GM19395 (cell line): Measurements from ENCODE around the gene YY1AP1.
A peak's percentile ranks its signal among the peaks of the same experiment; 100 is the strongest.
"Not testable (repeated sequence)": the region's sequence is repeated elsewhere in the genome, so short reads cannot be mapped to it uniquely, and the experiment has no call there.

Experiments
- ATAC-seq: cut with Tn5 transposase; IDR thresholded peaks from one replicate; pipeline ENCODE4 v1.9.1; 2021; ENCODE audit warnings: mild to moderate bottlenecking, moderate library complexity; ENCODE audit not compliant: unreplicated experiment

YY1AP1 gene

GRCh38 chr1:155695608-155696007 lies 7.0 kb upstream of the YY1AP1 start:
- ATAC-seq, result no peak

- ATAC-seq, result no peak
These were observed 6.5 kb upstream of the YY1AP1 start for GRCh38 chr1:155695072-155695471.

DNA sequence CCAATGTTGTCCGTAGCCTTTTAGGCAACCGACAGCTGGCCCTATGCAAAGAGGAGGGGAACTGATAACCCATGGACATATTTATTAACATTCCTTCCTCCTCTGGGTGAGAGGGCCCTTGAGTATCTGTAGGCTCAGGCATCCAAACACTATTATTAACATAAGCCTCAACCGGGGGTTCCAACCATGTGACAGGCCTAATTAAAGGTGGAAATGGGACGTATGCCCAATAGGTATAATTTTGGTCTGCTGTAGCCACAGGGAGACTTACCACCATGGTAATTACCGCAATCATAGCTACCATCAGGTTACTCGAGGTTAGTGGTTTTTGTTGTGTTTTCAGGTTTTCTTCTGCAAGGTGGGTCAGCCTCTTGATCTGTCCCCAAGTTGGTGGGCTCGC lies 5.6 kb upstream of the YY1AP1 start:
- no peak for ATAC-seq

- ATAC-seq, result no peak
These were observed 3.5 kb upstream of the YY1AP1 start for GRCh38 chr1:155691992-155692528.

DNA sequence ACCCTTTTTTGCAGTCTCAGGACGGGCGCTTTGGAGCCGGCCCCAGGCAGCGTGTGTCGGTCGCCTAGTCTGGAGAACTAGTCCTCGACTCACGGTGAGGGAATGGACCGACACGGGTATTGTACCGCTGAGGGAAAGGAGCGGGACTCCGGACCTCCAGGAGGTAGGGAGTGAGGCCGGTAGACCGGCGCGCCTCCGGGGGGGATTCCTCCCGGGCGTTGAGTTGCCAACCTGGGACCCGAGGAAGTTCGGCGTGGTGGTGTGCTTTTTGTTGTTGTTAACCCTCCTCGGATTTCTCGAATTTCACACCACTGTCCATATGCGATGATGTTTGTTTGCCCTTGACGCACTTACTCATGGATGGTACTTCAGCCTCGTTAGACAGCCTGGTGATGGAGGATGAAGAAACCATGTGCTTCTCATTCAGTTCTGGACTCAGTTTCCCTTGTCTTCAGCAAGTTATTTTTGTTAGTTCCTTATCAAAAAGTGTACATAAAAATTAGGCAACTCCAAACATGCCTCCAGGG lies 570 bp upstream of the YY1AP1 start, which contains the start of gene DAP3:
Gene DAP3, plus strand, starts transcription at position 11 of the 527 bp plus-strand sequence. CDS start 20,689 bp downstream, outside the sequence.
- not testable (repeated sequence) for ATAC-seq

DNA sequence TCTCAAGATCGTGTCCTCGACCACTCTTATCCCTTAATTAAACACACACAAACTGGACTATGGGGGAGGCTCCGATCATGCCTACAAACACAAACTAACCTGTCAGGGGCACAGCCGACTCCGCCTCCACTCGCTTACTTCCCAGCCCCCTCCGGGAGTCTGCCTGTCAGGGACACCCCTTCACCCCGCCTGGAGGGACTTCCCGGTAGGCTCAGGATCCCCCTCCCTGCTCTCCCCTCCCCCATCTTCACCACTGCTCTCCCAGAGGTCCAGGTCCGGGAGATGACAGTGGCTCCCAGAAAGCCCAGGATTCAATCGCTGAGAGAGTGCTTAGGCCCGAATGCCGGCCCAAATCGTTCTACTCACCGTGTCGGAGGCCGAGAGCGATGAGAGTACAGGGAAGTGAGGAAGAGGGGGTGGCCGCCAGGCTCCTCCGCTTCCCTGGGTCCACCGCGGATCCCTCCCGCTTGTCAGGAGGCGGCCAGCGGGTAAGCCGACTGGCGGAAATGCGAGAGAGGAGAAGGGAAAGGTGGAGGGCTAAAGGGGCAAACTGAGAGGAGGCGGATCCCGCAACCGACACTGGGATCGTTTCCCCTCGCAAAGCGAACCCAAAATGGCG lies 760 bp downstream of the YY1AP1 start:
- peak; percentile 31 for ATAC-seq

GRCh38 chr1:155681776-155682175 lies 6.8 kb downstream of the YY1AP1 start:
- ATAC-seq, result no peak

DNA sequence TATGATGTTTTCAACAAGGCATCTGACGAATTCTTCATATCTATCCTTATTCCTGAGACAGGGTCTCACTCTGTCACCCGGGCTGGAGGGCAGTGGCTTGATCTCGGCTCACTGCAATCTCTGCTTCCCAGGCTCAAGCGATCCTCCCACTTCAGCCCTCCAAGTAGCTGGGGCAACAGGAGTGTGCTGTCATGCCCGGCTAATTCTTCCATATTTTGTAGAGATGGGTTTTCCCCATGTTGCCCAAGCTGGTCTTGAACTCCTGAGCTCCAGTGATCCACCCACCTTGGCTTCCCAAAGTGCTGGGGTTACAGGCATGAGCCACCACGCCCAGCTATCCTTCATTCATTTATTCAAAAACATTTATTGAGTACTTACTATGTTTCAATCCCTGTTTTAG lies 8.0 kb downstream of the YY1AP1 start:
- ATAC-seq, result no peak

GRCh38 chr1:155678992-155679391 lies 9.6 kb downstream of the YY1AP1 start:
- ATAC-seq, result not testable (repeated sequence)

GRCh38 chr1:155678027-155678426 lies 10.5 kb downstream of the YY1AP1 start:
- no peak for ATAC-seq

DNA sequence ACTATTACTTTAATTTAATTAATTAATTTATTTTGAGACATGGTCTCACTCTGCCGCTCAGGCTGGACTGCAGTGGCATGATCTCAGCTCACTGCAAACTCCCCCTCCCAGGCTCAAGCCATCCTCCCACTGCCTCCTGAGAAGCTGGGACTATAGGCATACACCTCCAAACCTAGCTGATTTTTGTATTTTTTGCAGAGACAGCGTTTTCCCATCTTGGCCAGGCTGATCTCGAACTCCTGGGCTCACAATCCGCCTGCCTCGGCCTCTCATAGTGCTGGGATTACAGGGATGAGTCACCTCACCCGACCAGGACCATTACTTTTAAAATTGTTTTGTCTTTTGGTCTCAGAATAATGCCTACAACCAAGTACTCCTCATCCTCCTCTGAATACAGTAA lies 15.6 kb downstream of the YY1AP1 start:
- ATAC-seq, result no peak

- ATAC-seq, result no peak
These were observed 16.8 kb downstream of the YY1AP1 start for GRCh38 chr1:155671750-155672149.

DNA sequence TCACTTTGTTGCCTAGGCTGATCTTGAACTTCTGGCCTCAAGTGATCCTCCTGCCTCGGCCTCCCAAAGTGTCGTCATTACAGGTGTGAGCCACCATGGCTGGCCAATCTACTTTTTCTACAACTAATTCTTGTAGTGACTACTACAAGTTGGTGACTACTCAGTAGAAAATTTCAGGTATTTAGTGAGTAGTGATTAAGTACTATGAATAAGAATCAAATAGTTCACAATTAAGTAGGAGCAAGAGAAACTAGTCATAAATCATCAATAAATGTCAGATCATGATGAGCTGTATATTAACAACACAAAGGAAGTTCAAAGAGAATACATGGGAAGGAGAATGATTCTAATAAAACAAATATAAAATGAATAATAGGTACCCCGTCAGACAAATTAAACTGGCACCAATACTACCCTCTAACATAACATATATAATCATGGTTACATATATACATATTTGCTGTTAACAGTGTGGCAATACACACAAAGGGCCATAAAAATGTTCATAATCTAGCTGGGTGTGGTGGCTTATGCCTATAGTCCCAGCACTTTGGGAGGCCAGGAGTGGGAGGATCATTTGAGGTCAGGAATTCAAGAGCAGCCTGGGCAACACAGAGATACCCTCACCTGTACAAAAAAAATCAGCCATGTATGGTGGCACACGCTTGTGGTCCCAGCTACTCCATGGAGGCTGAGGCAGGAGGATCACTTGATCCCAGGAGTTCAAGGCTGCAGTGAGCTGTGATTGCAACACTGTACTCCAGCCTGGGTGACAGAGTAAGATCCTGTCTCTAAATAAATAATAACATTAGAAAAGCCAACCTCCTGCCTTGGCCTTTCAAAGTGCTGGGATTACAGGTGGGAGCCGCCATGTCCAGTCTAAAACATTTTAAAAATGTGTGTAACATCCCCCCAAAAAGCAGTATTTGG lies 19.1 kb downstream of the YY1AP1 start:
- ATAC-seq, result no peak

GRCh38 chr1:155661239-155661638 lies 27.3 kb downstream of the YY1AP1 start:
- not testable (repeated sequence) for ATAC-seq

DNA sequence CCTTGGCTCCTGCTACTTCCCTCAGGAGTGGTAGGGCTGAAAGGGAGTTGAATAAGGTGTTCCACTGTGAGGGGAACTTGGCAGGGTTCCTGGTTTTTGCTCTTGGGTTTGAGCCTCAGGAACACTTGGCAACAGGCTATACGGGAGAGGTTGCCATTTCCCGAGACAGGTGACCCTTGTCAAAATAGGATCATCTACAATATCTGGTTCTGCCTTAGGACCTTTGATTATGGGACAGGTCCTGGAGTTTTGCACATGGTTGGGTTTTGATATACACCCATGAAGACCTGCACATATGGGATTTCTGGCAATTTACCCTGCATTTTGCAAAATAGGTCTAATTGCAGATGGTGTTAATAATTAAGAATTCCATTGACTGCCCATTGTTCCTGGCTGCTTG lies 31.1 kb downstream of the YY1AP1 start:
- no peak for ATAC-seq

GRCh38 chr1:155652951-155653350 lies 35.6 kb downstream of the YY1AP1 start:
- ATAC-seq, result no peak

DNA sequence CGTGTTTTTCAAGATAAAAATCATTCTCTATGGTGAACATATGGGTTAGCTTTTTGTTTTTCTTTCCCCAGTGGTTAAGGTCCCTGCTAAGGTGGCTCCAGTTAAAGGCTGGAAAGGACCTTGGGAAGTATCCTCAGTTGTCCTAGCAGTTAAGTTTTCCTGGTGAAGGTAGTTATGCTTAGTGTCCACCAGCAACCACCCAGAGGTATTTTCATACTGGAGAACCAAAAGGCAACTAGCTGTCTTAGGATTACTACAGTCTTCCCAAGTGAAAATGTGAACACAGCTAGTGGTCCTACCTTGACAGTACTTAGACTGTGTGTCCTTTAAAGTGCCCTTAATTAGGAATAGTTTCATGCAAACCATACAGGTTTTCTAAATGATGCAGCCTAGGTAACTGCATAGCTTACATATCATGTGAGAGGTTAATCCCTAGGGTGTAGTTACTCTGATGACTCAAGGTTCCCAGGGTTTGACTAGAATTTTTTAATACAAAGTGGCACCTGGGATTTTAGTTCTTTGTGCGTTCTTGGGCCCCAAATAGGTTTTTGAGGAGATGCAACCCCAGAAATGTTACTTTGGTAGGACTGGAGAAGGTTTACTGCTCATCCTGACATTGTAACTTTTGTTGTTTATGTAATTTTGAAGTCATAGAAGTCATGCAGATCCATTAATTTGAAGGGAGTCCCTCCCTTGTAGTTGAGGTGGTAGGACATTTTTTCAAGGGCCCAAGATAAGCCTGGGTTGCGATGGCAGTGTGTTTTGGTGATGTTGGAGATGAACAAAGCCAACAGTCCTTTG lies 36.5 kb downstream of the YY1AP1 start:
- ATAC-seq, result no peak

DNA sequence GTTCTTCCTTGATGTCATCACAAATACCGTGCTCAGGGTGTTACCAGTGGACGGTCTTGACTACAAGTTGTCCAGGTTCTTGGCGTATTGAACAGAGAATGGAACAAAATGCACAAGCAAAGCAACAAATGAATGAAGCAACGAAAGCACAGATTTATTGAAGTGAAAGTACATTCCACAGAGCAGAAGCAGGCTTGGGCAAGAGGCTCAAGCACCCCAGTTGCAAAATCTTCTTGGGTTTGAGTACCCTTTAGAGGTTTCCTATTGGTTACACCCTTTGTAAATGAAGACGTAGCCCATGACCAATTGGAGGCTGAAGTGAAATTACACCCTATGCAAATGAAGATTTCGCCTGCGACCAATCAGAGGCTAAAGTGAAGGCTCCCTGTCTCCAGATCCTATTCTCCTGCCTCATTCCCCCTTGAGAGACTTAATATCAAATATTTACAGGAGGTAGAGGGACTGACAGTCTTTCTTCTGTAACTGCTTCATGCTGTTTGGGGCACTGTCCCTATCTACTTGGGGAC lies 38.3 kb downstream of the YY1AP1 start:
- no peak for ATAC-seq

DNA sequence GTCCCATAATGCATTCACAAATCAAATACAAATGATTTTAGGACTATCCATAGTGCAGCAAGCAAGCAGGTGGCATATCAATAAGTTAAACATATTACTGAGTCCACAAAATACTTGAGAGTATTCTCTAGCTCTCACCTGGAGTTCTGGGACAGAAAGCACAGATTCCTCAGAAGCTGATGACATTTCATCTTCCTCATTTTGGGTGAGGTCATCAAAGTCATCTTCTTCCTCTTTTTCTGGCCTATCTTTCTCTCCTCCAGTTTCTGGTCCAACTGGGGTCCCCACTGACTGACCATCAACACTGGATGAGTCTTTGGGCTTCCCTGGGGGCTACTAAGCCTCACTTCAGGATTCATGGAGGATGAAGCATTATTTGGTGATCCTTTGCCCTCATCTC lies 38.9 kb downstream of the YY1AP1 start:
- ATAC-seq, result no peak
